Right lung (tissue), 5 donors: ENCODE data around the gene RHOXF2. TPM values are rescaled to one million over a fixed set of nuclear protein-coding genes. Genes with fewer than 3 reads are reported as not detected.
"Not testable (repeated sequence)": the region's sequence is repeated elsewhere in the genome, so short reads cannot be mapped to it uniquely, and the experiment has no call there.

Experiments
- DNase-seq, 2 donors: peaks; one replicate each; pipeline ENCODE4 v3.0.0-alpha.2; 2013
- polyA plus RNA-seq, 5 donors: library from polyadenylated mRNA; unstranded; fragments of 120-200 nt; gene quantifications; one replicate each; pipeline versions ENCODE4 v1.2.1 to v1.2.3, GENCODE V29; 2013; ENCODE audit warnings: inconsistent platforms in 1 of 5, low replicate concordance in 1 of 5; ENCODE audit not compliant: insufficient read length in 5 of 5, insufficient read depth in 1 of 5

RHOXF2 gene
- polyA plus RNA-seq, 5 donors, result 0.12 to 0.20 (median 0.13) TPM

DNA sequence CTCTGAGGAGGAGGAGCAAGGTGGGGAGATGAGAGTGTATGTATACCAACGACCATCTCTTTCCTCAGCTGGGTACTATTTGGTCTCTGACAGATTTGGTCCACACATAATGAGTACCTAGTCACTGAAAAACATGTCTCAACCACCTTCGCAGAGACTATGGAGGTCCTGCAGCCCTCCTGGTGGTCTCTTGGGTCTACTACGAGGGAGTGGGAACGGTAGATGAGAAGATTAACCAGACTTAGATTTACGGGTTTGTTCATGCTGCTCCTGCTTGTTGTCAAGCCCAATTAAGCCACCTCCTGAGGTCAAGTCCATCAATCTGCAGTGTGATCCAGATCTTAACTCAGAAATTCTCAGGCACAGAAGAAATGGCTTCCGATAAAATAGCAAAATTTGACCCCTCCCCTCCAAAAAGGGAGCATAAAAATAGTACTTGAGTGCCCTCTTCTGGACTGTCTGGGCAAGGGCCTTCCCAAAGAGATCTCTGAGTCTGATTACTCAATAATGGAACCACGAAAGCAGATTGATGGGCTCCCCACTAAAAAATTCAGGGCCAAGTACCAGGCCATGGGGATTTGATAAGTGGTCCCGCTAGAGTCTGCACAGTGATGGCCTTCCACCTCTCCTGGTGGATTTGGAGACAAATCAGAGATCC lies 38.3 kb downstream of the RHOXF2 start:
- DNase-seq, result not testable (repeated sequence)

DNA sequence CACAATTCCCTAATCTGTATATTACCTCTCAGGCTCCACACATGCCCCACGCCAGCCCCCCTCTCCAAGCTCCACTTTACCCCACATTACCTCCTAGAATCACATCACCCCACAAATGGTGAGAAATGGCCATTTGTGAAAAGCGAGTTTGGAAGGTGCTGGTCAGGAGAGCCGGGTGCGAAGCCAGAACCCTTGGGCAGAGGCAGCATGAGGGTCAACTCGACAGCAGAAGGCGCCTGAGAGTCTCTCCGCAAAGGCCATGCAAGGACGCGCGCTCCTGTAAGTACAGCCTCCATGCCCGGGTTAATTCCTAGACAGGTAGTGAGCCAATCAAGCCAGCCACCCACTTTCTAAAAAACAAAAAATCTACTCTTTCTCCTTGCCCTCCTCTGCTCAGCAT lies 42.4 kb downstream of the RHOXF2 start:
- DNase-seq, result no peak

DNA sequence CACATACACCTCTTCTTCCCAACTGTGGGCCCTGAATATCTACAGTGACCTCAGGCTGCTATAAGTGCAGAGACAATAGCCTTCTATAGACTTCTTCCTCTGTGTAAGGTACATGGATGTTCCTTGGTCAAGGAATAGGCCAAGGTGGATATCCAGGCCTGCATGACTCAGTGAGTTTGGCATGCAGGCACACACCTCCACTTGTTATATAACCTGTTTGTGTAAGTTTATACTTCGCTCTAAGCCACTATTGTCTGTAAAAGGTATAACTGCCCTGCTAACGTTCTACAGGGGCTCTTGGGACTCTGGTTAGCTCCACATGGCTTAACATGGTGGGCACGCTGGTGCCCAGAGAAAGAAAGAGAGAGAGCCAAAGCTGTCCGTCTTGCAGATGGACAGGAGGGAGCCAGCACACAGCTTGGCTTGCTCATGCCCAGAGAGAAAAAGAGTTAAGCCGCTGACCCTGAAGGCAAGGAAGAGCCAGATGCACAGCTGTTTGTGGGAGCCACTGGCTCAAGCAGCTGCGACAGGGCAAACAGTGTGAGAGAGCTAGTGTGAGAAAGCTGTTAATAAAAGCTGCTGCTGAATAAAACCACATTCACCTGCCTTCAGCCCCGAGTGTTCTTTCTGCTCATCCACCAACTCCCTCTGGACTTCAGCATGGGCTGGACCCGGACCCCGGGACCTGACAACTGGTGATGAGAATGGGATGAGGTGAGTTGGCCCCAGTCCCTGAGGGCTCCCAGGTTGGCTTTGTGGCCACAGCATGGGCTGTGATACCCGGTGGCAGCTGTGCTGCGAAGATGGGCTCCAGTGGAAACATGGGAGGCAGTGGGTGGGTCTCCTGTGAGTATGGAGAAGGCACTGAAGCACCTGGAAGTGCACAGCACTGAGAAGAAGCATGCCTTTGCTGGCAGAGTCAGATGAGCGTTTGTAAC lies 47.7 kb downstream of the RHOXF2 start:
- DNase-seq, result no peak

DNA sequence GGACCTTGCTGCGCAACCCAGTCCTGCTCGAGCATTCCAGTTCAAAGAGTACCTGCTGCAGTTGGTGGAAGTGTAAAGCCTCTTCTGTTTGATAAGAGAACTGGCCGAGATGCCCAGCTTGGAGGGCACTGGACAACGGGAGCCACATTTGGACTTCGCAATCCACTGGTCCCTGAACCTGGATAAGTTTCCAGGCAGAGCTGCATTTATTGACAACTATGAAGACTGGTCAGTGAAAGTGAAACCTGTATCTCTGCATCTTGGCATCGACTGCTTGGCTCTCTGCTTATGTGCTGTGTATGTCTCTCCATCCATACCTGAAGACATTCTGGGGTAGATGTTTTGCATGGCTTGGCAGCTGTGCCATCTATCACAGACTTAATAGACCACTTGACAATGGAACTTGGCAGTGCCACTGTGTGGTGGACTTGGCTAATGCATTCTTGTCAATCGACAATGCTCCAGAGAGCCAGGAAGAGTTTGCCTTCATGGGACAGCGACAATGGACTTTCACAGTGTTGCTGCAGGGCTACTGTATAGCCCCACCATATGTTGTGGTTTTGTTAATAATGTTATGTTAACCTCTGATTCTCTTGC lies 48.7 kb downstream of the RHOXF2 start:
- no peak for DNase-seq

DNA sequence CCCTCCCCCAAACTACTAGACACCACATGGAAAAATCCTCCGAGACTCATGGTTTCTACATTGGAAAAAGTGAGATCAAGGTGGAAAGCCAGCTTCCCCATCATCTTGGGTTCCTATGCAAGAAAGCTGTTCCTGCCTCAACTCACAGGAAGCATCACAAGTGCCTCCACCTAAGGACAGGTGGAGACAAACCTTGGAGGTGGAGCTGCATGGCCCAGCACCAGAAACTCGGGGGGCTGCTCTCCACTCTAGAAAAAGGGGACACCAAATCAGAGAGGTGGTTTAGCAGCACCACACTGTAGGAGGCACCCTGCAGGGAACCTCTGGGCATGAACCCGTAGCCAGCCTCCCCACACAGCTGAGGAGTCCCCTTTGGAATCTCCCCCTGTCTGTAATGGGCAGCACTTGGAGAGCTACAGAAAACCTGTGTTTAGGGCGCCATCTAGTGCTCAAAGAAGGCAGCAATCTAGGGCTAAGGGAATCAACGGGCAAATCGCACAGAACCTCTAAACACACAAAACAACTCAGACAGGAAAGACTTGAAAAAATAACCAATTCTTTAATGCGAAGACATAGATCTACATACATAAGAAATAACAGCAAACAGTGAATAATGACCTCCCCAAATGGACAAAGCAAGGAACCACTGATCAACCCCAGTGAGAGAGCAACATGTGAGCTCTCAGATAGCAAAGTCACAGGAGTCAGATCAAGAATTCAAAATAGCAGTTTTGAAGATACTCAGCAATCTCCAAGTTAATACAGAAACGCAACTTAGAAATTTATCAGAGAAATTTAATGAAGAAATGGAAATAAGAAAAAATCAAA lies 55.2 kb downstream of the RHOXF2 start:
- DNase-seq, result peak; percentile 24 to 55

Other genes starting within 250 kb of the RHOXF2 start
- gene NKAP, start 214.9 kb upstream of the RHOXF2 start, polyA plus RNA-seq, result 10 to 100 TPM; 12.1 to 16.9 (median 14.8) TPM
- gene RHOXF2B, start 80.9 kb upstream of the RHOXF2 start, polyA plus RNA-seq, result not detected
- 1 to 10 TPM in 2 of 5 donors, under 1 TPM in 3; 0.32 to 1.1 (median 0.94) TPM for gene RHOXF1, start 42.7 kb upstream of the RHOXF2 start, polyA plus RNA-seq
- 10 to 100 TPM; 16.0 to 29.0 (median 21.9) TPM for gene ZBTB33, start 92.2 kb downstream of the RHOXF2 start, polyA plus RNA-seq
- gene TMEM255A, start 152.8 kb downstream of the RHOXF2 start, polyA plus RNA-seq, result 1 to 10 TPM; 1.0 to 2.3 (median 1.3) TPM
- 1 to 10 TPM in 1 of 5 donors, under 1 TPM in 3, not detected in 1; 0.04 to 7.7 (median 0.21) TPM for gene ATP1B4, start 203.5 kb downstream of the RHOXF2 start, polyA plus RNA-seq